Measurements from ENCODE around the gene SIK3. TPM values are rescaled to one million over a fixed set of nuclear protein-coding genes. Genes with fewer than 3 reads are reported as not detected.

SIK3 gene
- total and polyA plus RNA-seq, 4 donors = 33.8 to 61.6 (median 51.8) TPM

- WGBS (ENCODE audit: insufficient coverage) = 80% methylated on average over 1 of the region's 6 CpGs
- H3K4me1 ChIP-seq (ENCODE audit: control insufficient read depth, insufficient read depth, low read length) = peaks cover 4% of the 10 kb centered on the region
- no peaks in the 10 kb centered on the region for H3K36me3 ChIP-seq (ENCODE audit: control insufficient read depth, insufficient read depth, low read length)
Observed at GRCh38 chr11:117002639-117003299, 95.5 kb downstream of the SIK3 start.

GRCh38 chr11:117000014-117000737 lies 98.1 kb downstream of the SIK3 start:
- no peak overlapping the region for H3K4me3 ChIP-seq (ENCODE audit: low read depth, low read length)
- H3K27ac ChIP-seq (ENCODE audit: low read depth, low read length) = no peak overlapping the region
- no peaks in the 10 kb centered on the region for H3K27me3 ChIP-seq (ENCODE audit: control insufficient read depth, insufficient read depth, low read length)
- DNase-seq (ENCODE audit: low read depth in 4 of 6, low spot score in 6 of 6) = no peak
- no CpG with 5 or more reads among the region's 1 CpG for WGBS (ENCODE audit: insufficient coverage)
- no peaks in the 10 kb centered on the region for H3K4me1 ChIP-seq (ENCODE audit: control insufficient read depth, insufficient read depth, low read length)
- H3K9me3 ChIP-seq (ENCODE audit: control insufficient read depth, insufficient read depth, low read length) = no peaks in the 10 kb centered on the region
- H3K36me3 ChIP-seq (ENCODE audit: control insufficient read depth, insufficient read depth, low read length) = no peaks in the 10 kb centered on the region

More at GRCh38 chr11:117002639-117003299, 95.5 kb downstream of the SIK3 start:
- Histone ChIP-seq H3K27ac (ENCODE audit: low read depth, low read length) (no peak overlapping the region), H3K27me3 (ENCODE audit: control insufficient read depth, insufficient read depth, low read length) (no peaks in the 10 kb centered on the region), H3K4me3 (ENCODE audit: low read depth, low read length) (no peak overlapping the region), H3K9me3 (ENCODE audit: control insufficient read depth, insufficient read depth, low read length) (no peaks in the 10 kb centered on the region)
- no peak for DNase-seq (ENCODE audit: low read depth in 4 of 6, low spot score in 6 of 6)

- Histone ChIP-seq H3K4me3 (ENCODE audit: low read depth, low read length) (no peak overlapping the region), H3K36me3 (ENCODE audit: control insufficient read depth, insufficient read depth, low read length) (no peaks in the 10 kb centered on the region), H3K27ac (ENCODE audit: low read depth, low read length) (no peak overlapping the region), H3K4me1 (ENCODE audit: control insufficient read depth, insufficient read depth, low read length) (peaks cover 6% of the 10 kb centered on the region), H3K9me3 (ENCODE audit: control insufficient read depth, insufficient read depth, low read length) (no peaks in the 10 kb centered on the region), H3K27me3 (ENCODE audit: control insufficient read depth, insufficient read depth, low read length) (no peaks in the 10 kb centered on the region)
- 100% methylated on average over 1 of the region's 2 CpGs for WGBS (ENCODE audit: insufficient coverage)
- DNase-seq (ENCODE audit: low read depth in 4 of 6, low spot score in 6 of 6) = peak in 1 of 6 donors; percentile 66
Observed at GRCh38 chr11:116997071-116997470, 101.2 kb downstream of the SIK3 start.

- Histone ChIP-seq H3K36me3 (ENCODE audit: control insufficient read depth, insufficient read depth, low read length) (no peaks in the 10 kb centered on the region), H3K27me3 (ENCODE audit: control insufficient read depth, insufficient read depth, low read length) (no peaks in the 10 kb centered on the region)
- no peak for DNase-seq (ENCODE audit: low read depth in 4 of 6, low spot score in 6 of 6)
Observed at GRCh38 chr11:116994195-116994594, 104.0 kb downstream of the SIK3 start.

GRCh38 chr11:116993599-116993998 lies 104.6 kb downstream of the SIK3 start:
- H3K4me1 ChIP-seq (ENCODE audit: control insufficient read depth, insufficient read depth, low read length) = peaks cover 11% of the 10 kb centered on the region
- H3K36me3 ChIP-seq (ENCODE audit: control insufficient read depth, insufficient read depth, low read length) = no peaks in the 10 kb centered on the region
- H3K9me3 ChIP-seq (ENCODE audit: control insufficient read depth, insufficient read depth, low read length) = no peaks in the 10 kb centered on the region
- 7% methylated on average over 2 of the region's 6 CpGs for WGBS (ENCODE audit: insufficient coverage)
- no peaks in the 10 kb centered on the region for H3K27me3 ChIP-seq (ENCODE audit: control insufficient read depth, insufficient read depth, low read length)
- H3K4me3 ChIP-seq (ENCODE audit: low read depth, low read length) = peak overlapping the region; percentile 22
- peak; percentile 27 to 89 (median 44) for DNase-seq (ENCODE audit: low read depth in 4 of 6, low spot score in 6 of 6)
- peak overlapping the region; percentile 74 for H3K27ac ChIP-seq (ENCODE audit: low read depth, low read length)

More at GRCh38 chr11:116994195-116994594, 104.0 kb downstream of the SIK3 start:
- Histone ChIP-seq H3K9me3 (ENCODE audit: control insufficient read depth, insufficient read depth, low read length) (no peaks in the 10 kb centered on the region), H3K4me1 (ENCODE audit: control insufficient read depth, insufficient read depth, low read length) (peaks cover 11% of the 10 kb centered on the region), H3K27ac (ENCODE audit: low read depth, low read length) (peak overlapping the region; percentile 74), H3K4me3 (ENCODE audit: low read depth, low read length) (no peak overlapping the region)
- no CpG with 5 or more reads among the region's 3 CpGs for WGBS (ENCODE audit: insufficient coverage)

GRCh38 chr11:116991491-116991890 lies 106.7 kb downstream of the SIK3 start:
- WGBS (ENCODE audit: insufficient coverage) = 89% methylated on average over 1 of the region's 1 CpG
- H3K27ac ChIP-seq (ENCODE audit: low read depth, low read length) = no peak overlapping the region

GRCh38 chr11:116990811-116991210 lies 107.4 kb downstream of the SIK3 start:
- H3K27ac ChIP-seq (ENCODE audit: low read depth, low read length) = peak overlapping the region; percentile 83
- no CpG with 5 or more reads among the region's 1 CpG for WGBS (ENCODE audit: insufficient coverage)
- DNase-seq (ENCODE audit: low read depth in 4 of 6, low spot score in 6 of 6) = no peak
- H3K9me3 ChIP-seq (ENCODE audit: control insufficient read depth, insufficient read depth, low read length) = no peaks in the 10 kb centered on the region
- no peak overlapping the region for H3K4me3 ChIP-seq (ENCODE audit: low read depth, low read length)
- peaks cover 17% of the 10 kb centered on the region for H3K4me1 ChIP-seq (ENCODE audit: control insufficient read depth, insufficient read depth, low read length)
- H3K36me3 ChIP-seq (ENCODE audit: control insufficient read depth, insufficient read depth, low read length) = no peaks in the 10 kb centered on the region
- H3K27me3 ChIP-seq (ENCODE audit: control insufficient read depth, insufficient read depth, low read length) = no peaks in the 10 kb centered on the region

More at GRCh38 chr11:116991491-116991890, 106.7 kb downstream of the SIK3 start:
- Histone ChIP-seq H3K4me1 (ENCODE audit: control insufficient read depth, insufficient read depth, low read length) (peaks cover 17% of the 10 kb centered on the region), H3K27me3 (ENCODE audit: control insufficient read depth, insufficient read depth, low read length) (no peaks in the 10 kb centered on the region), H3K36me3 (ENCODE audit: control insufficient read depth, insufficient read depth, low read length) (no peaks in the 10 kb centered on the region), H3K9me3 (ENCODE audit: control insufficient read depth, insufficient read depth, low read length) (no peaks in the 10 kb centered on the region), H3K4me3 (ENCODE audit: low read depth, low read length) (no peak overlapping the region)
- no peak for DNase-seq (ENCODE audit: low read depth in 4 of 6, low spot score in 6 of 6)

- H3K4me1 ChIP-seq (ENCODE audit: control insufficient read depth, insufficient read depth, low read length) = peaks cover 17% of the 10 kb centered on the region
Observed at GRCh38 chr11:116990061-116990473, 108.2 kb downstream of the SIK3 start.

GRCh38 chr11:116989184-116989583 lies 109.0 kb downstream of the SIK3 start:
- Histone ChIP-seq H3K27ac (ENCODE audit: low read depth, low read length) (peak overlapping the region; percentile 83), H3K4me1 (ENCODE audit: control insufficient read depth, insufficient read depth, low read length) (peaks cover 17% of the 10 kb centered on the region), H3K4me3 (ENCODE audit: low read depth, low read length) (no peak overlapping the region)

More at GRCh38 chr11:116990061-116990473, 108.2 kb downstream of the SIK3 start:
- peak overlapping the region; percentile 83 for H3K27ac ChIP-seq (ENCODE audit: low read depth, low read length)
- DNase-seq (ENCODE audit: low read depth in 4 of 6, low spot score in 6 of 6) = peak in 2 of 6 donors; percentile 30 to 76
- H3K4me3 ChIP-seq (ENCODE audit: low read depth, low read length) = no peak overlapping the region
- H3K36me3 ChIP-seq (ENCODE audit: control insufficient read depth, insufficient read depth, low read length) = no peaks in the 10 kb centered on the region
- no peaks in the 10 kb centered on the region for H3K27me3 ChIP-seq (ENCODE audit: control insufficient read depth, insufficient read depth, low read length)
- 23% methylated on average over 2 of the region's 4 CpGs for WGBS (ENCODE audit: insufficient coverage)
- H3K9me3 ChIP-seq (ENCODE audit: control insufficient read depth, insufficient read depth, low read length) = no peaks in the 10 kb centered on the region

More at GRCh38 chr11:116989184-116989583, 109.0 kb downstream of the SIK3 start:
- no peaks in the 10 kb centered on the region for H3K27me3 ChIP-seq (ENCODE audit: control insufficient read depth, insufficient read depth, low read length)
- WGBS (ENCODE audit: insufficient coverage) = 30% methylated on average over 2 of the region's 4 CpGs
- H3K36me3 ChIP-seq (ENCODE audit: control insufficient read depth, insufficient read depth, low read length) = no peaks in the 10 kb centered on the region
- DNase-seq (ENCODE audit: low read depth in 4 of 6, low spot score in 6 of 6) = no peak
- no peaks in the 10 kb centered on the region for H3K9me3 ChIP-seq (ENCODE audit: control insufficient read depth, insufficient read depth, low read length)
